ENCODE measurements around the gene ADAM12. TPM values are rescaled to one million over a fixed set of nuclear protein-coding genes. Genes with fewer than 3 reads are reported as not detected.

ADAM12 gene
- total RNA-seq, 1 experiment from 2014 or later = 0.24 TPM

DNA sequence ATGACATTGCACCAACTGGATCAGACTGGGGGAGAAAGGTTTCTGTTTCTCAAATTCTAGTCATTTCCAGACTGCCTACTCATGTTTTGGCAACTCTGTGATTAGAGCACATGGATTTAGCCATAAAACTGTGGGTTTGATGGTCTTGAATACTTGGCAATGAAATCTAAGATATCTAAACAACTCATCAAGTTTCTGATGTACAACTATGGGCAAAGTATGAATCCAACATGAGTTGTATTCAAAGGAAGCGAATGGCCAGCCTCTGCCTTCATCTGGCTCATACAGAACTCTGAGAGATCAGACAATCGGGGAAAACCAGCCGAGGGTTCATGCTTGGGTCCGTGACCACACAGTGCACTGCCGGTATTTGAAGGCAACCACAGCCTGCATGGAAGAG is 144.3 kb downstream of the ADAM12 start:
- Histone ChIP-seq H3K27me3 (ENCODE audit: insufficient read depth, low read length) (no peaks in the 10 kb centered on the region), H4K91ac (ENCODE audit: insufficient read length, low read depth, low read length) (no peak overlapping the region), H2BK120ac (ENCODE audit: low read depth, low read length, poor library complexity, severe bottlenecking) (no peak overlapping the region), H3K4me1 (ENCODE audit: insufficient read depth, low read length) (no peaks in the 10 kb centered on the region), H3K27ac (ENCODE audit: insufficient read length, low read depth, low read length) (no peak overlapping the region), H2BK15ac (ENCODE audit: low read depth, low read length) (no peak overlapping the region), H4K8ac (replicated peaks; ENCODE audit: insufficient read length, low read depth, low read length) (no peak overlapping the region), H3K56ac (ENCODE audit: insufficient read length, low read depth, low read length) (no peak overlapping the region), H3K9me3 (ENCODE audit: control insufficient read depth, low read depth, low read length) (no peaks in the 10 kb centered on the region), H2BK20ac (ENCODE audit: low read depth, low read length, poor library complexity, severe bottlenecking) (no peak overlapping the region), H3K23me2 (ENCODE audit: insufficient read length, low read depth, low read length, poor library complexity, severe bottlenecking) (no peaks in the 10 kb centered on the region), H4K20me1 (ENCODE audit: control insufficient read depth, insufficient read depth, insufficient read length) (no peaks in the 10 kb centered on the region), H3K9ac (ENCODE audit: extremely low read depth, insufficient read length, low read length) (no peak overlapping the region), H2BK5ac (ENCODE audit: insufficient read length, low read length) (no peak overlapping the region), H4K5ac (ENCODE audit: insufficient read length, low read depth, low read length) (no peak overlapping the region), H2BK12ac (ENCODE audit: insufficient read length, low read depth, low read length) (no peak overlapping the region), H3K4me2 (ENCODE audit: insufficient read depth, insufficient read length, low read length) (no peak overlapping the region), H3T11ph (ENCODE audit: low read length) (no peak overlapping the region), H2AFZ (ENCODE audit: low read length) (no peak overlapping the region), H3K4ac (ENCODE audit: low read depth, low read length) (no peak overlapping the region), H3K23ac (ENCODE audit: insufficient read length, low read depth, low read length) (no peak overlapping the region), H3K18ac (ENCODE audit: insufficient read length, low read depth, low read length) (no peak overlapping the region), H2AK5ac (ENCODE audit: insufficient read length, low read length) (no peak overlapping the region), H3K79me2 (ENCODE audit: insufficient read depth, low read length) (no peaks in the 10 kb centered on the region), H3K14ac (ENCODE audit: insufficient read depth, low read length) (no peak overlapping the region), H3K79me1 (ENCODE audit: insufficient read depth, low read depth, low read length, poor library complexity, severe bottlenecking) (no peaks in the 10 kb centered on the region)
- no peak for DNase-seq
- H3K9me3 Mint-ChIP-seq = no peaks in the 10 kb centered on the region; a peak in 1 of 5 replicates
- H3K4me3 Mint-ChIP-seq = no peak overlapping the region
- H3K27me3 Mint-ChIP-seq (ENCODE audit: low read depth) = no peaks in the 10 kb centered on the region
- WGBS (ENCODE audit: extremely low coverage, insufficient read length, low lambda C conversion rate) = no CpG with 5 or more reads among the region's 5 CpGs
- H3K36me3 Mint-ChIP-seq (ENCODE audit: insufficient read depth in 1 of 3, low read depth in 3 of 3) = no peaks in the 10 kb centered on the region
- no peak overlapping the region for H3K27ac Mint-ChIP-seq
- H3K4me1 Mint-ChIP-seq = peaks cover 10 to 11% of the 10 kb centered on the region in 2 experiments
- no peak for TF ChIP-seq CTCF (conservative IDR thresholded peaks at IDR 0.05)

Data from H9 (cell line).